GM19035 (cell line): ENCODE measurements around the gene CLCNKB.
"Not testable (repeated sequence)": the region's sequence is repeated elsewhere in the genome, so short reads cannot be mapped to it uniquely, and the experiment has no call there.

Experiments
- ATAC-seq: cut with Tn5 transposase; IDR thresholded peaks from one replicate; pipeline ENCODE4 v1.9.1; 2021; ENCODE audit not compliant: unreplicated experiment

Gene CLCNKB

GRCh38 chr1:16014509-16015482 lies 28.8 kb upstream of the CLCNKB start:
- no peak for ATAC-seq

GRCh38 chr1:16015491-16015890 lies 28.1 kb upstream of the CLCNKB start:
- no peak for ATAC-seq

GRCh38 chr1:16015960-16016901 lies 27.4 kb upstream of the CLCNKB start:
- ATAC-seq, result no peak

GRCh38 chr1:16017076-16017460 lies 26.5 kb upstream of the CLCNKB start:
- ATAC-seq, result no peak

- no peak for ATAC-seq
These were observed 25.9 kb upstream of the CLCNKB start, which contains the start of gene HSPB7 for GRCh38 chr1:16017461-16018303. Gene HSPB7 (minus strand): TSS chr1:16018043. CDS start chr1:16017963, 80 bp downstream.

- no peak for ATAC-seq
These were observed 25.3 kb upstream of the CLCNKB start for GRCh38 chr1:16018308-16018707.

- ATAC-seq, result no peak
These were observed 24.6 kb upstream of the CLCNKB start for GRCh38 chr1:16018749-16019643.

- ATAC-seq, result no peak
These were observed 23.8 kb upstream of the CLCNKB start for GRCh38 chr1:16019644-16020277.

- ATAC-seq, result no peak
These were observed 23.3 kb upstream of the CLCNKB start for GRCh38 chr1:16020325-16020724.

GRCh38 chr1:16020878-16021277 lies 22.7 kb upstream of the CLCNKB start:
- not testable (repeated sequence) for ATAC-seq

- no peak for ATAC-seq
These were observed 21.9 kb upstream of the CLCNKB start, which contains the start of gene CLCNKA for GRCh38 chr1:16021681-16022080. Gene CLCNKA (plus strand): TSS chr1:16022036. CDS start chr1:16022620, 584 bp downstream.

GRCh38 chr1:16022393-16022792 lies 21.2 kb upstream of the CLCNKB start:
- ATAC-seq, result no peak

- no peak for ATAC-seq
These were observed 20.4 kb upstream of the CLCNKB start for GRCh38 chr1:16023050-16023653.

GRCh38 chr1:16026302-16026701 lies 17.3 kb upstream of the CLCNKB start:
- not testable (repeated sequence) for ATAC-seq

GRCh38 chr1:16026723-16027484 lies 16.7 kb upstream of the CLCNKB start:
- no peak for ATAC-seq

GRCh38 chr1:16028237-16029002 lies 15.2 kb upstream of the CLCNKB start:
- no peak for ATAC-seq

GRCh38 chr1:16029003-16029268 lies 14.6 kb upstream of the CLCNKB start:
- ATAC-seq, result not testable (repeated sequence)
